H1 (cell line): Measurements from ENCODE around the gene RBM19. TPM values are rescaled to one million over a fixed set of nuclear protein-coding genes. Genes with fewer than 3 reads are reported as not detected.
A peak's percentile ranks its signal among the peaks of the same experiment; 100 is the strongest.

Experiments
- CTCF ChIA-PET: fragments of 300-600 bp; sonication (Branson Sonifier 250); formaldehyde crosslinking; loops from one replicate; lab custom pipeline; 2021; ENCODE audit not compliant: partially characterized antibody; lab: Charles Lee
- POLR2A ChIA-PET: fragments of 300-600 bp; sonication (Branson Sonifier 250); formaldehyde crosslinking; loops from one replicate; lab custom pipeline; 2021; ENCODE audit warnings: inconsistent platforms; ENCODE audit not compliant: partially characterized antibody; lab: Charles Lee
- DNase-seq, 2 experiments: peaks; one replicate each; pipeline versions ENCODE4 v3.0.0 to v3.0.0-alpha.2; 2010 to 2022; ENCODE audit warnings: low spot score in 2 of 2, low read depth in 1 of 2, mixed read lengths in 1 of 2
- FAIRE-seq: peaks from 2 replicates; lab custom pipeline; 2011; peaks lifted over from hg19 to GRCh38; lab: Jason Lieb, UNC
- H2AFZ ChIP-seq: 2 replicates; pipeline ENCODE4 v1.8.1; 2012; ENCODE audit warnings: low read length, inconsistent platforms
- H2AK5ac ChIP-seq: 2 replicates; pipeline ENCODE4 v1.6.1; 2013; ENCODE audit warnings: low read depth, low read length
- H2BK120ac ChIP-seq: replicated peaks from 2 replicates; pipeline ENCODE3; 2013; ENCODE audit warnings: low read depth, low read length, inconsistent platforms
- H2BK12ac ChIP-seq: 2 replicates; pipeline ENCODE4 v1.6.1; 2013; ENCODE audit warnings: low read depth, low read length
- H2BK15ac ChIP-seq: 2 replicates; pipeline ENCODE4 v1.6.1; 2013; ENCODE audit warnings: low read length
- H2BK20ac ChIP-seq: 2 replicates; pipeline ENCODE4 v1.6.1; 2013; ENCODE audit warnings: low read length
- H2BK5ac ChIP-seq: 2 replicates; pipeline ENCODE4 v1.6.1; 2013; ENCODE audit warnings: low read depth, low read length
- H3K14ac ChIP-seq: 2 replicates; pipeline ENCODE4 v1.6.1; 2013; ENCODE audit warnings: inconsistent platforms; ENCODE audit not compliant: insufficient read length
- H3K18ac ChIP-seq: 2 replicates; pipeline ENCODE4 v1.6.1; 2013; ENCODE audit warnings: low read length; ENCODE audit errors: extremely low read depth
- H3K23ac ChIP-seq: 2 replicates; pipeline ENCODE4 v1.6.1; 2013; ENCODE audit warnings: inconsistent platforms; ENCODE audit not compliant: insufficient read length
- H3K23me2 ChIP-seq: 2 replicates; pipeline ENCODE4 v1.6.1; 2013; ENCODE audit warnings: low read depth, low read length
- H3K27ac ChIP-seq: 2 replicates; pipeline ENCODE4 v1.6.1; 2011; ENCODE audit warnings: low read depth, low read length, inconsistent platforms
- H3K27me3 ChIP-seq, 4 experiments: replicated peaks in 1 of 4; 1 replicate in 1 of 4; 2 replicates in 3 of 4; pipeline versions ENCODE4 v1.6.1 to v1.8.1; 2011 to 2013; ENCODE audit warnings: low read length in 3 of 4, mild to moderate bottlenecking in 3 of 4, inconsistent platforms in 2 of 4, mixed read lengths in 2 of 4, moderate library complexity in 1 of 4; ENCODE audit not compliant: control insufficient read depth in 3 of 4, insufficient read depth in 3 of 4; ENCODE audit errors: extremely low read depth in 1 of 4
- H3K36me3 ChIP-seq, 4 experiments: 2 replicates each; pipeline versions ENCODE4 v1.6.1 to v1.8.1; 2011 to 2013; ENCODE audit warnings: mild to moderate bottlenecking in 4 of 4, low read length in 3 of 4, moderate library complexity in 2 of 4, control low read depth in 1 of 4, inconsistent platforms in 1 of 4; ENCODE audit not compliant: insufficient read depth in 4 of 4, control insufficient read depth in 2 of 4
- H3K4ac ChIP-seq: replicated peaks from 2 replicates; pipeline ENCODE3; 2013; ENCODE audit warnings: low read length, low read depth, mixed read lengths, inconsistent platforms; ENCODE audit not compliant: insufficient read length
- H3K4me1 ChIP-seq, 4 experiments: replicated peaks in 1 of 4; 1 replicate in 1 of 4; 2 replicates in 3 of 4; pipeline versions ENCODE4 v1.6.1 to v1.8.1; 2011 to 2013; ENCODE audit warnings: low read length in 3 of 4, inconsistent platforms in 2 of 4, mixed read lengths in 1 of 4; ENCODE audit not compliant: insufficient read depth in 4 of 4, control insufficient read depth in 3 of 4
- H3K4me2 ChIP-seq, 2 experiments: 2 replicates each; pipeline versions ENCODE4 v1.6.1 to v1.8.1; 2011 to 2013; ENCODE audit warnings: low read depth in 2 of 2, low read length in 2 of 2, control low read depth in 1 of 2, inconsistent platforms in 1 of 2, mild to moderate bottlenecking in 1 of 2; ENCODE audit not compliant: insufficient read depth in 1 of 2
- H3K4me3 ChIP-seq, 4 experiments: fragments of 200-600, 300-600 bp in 1 of 4; sonication (generic), shearing (Covaris generic), sonication (Bioruptor Twin) in 1 of 4; 2 replicates each; pipeline versions ENCODE4 v1.5.1 to v1.8.1; 2011 to 2016; ENCODE audit warnings: low read length in 4 of 4, low read depth in 3 of 4, control low read depth in 2 of 4, inconsistent platforms in 2 of 4, mild to moderate bottlenecking in 2 of 4, mixed read lengths in 1 of 4, moderate library complexity in 1 of 4; ENCODE audit not compliant: insufficient read depth in 2 of 4; ENCODE audit errors: extremely low read depth in 1 of 4
- H3K56ac ChIP-seq: replicated peaks from 2 replicates; pipeline ENCODE3; 2013; ENCODE audit warnings: low read depth, mild to moderate bottlenecking, mixed read lengths, low read length, inconsistent platforms; ENCODE audit not compliant: insufficient read length
- H3K79me1 ChIP-seq: 2 replicates; pipeline ENCODE4 v1.6.1; 2013; ENCODE audit warnings: low read depth, low read length, control low read depth
- H3K79me2 ChIP-seq, 2 experiments: 2 replicates each; pipeline versions ENCODE4 v1.6.1 to v1.8.1; 2012 to 2013; ENCODE audit warnings: low read length in 2 of 2, mild to moderate bottlenecking in 2 of 2, inconsistent platforms in 1 of 2; ENCODE audit not compliant: insufficient read depth in 2 of 2, control insufficient read depth in 1 of 2
- H3K9ac ChIP-seq, 4 experiments: replicated peaks in 1 of 4; 1 replicate in 1 of 4; 2 replicates in 3 of 4; pipeline versions ENCODE4 v1.6.1 to v1.8.1; 2011 to 2013; ENCODE audit warnings: low read depth in 3 of 4, low read length in 3 of 4, control low read depth in 2 of 4, mild to moderate bottlenecking in 2 of 4, moderate library complexity in 2 of 4, inconsistent platforms in 1 of 4; ENCODE audit errors: extremely low read depth in 1 of 4
- H3K9me3 ChIP-seq, 2 experiments: 2 replicates each; pipeline versions ENCODE4 v1.6.1 to v1.8.1; 2012 to 2013; ENCODE audit warnings: mild to moderate bottlenecking in 2 of 2, moderate library complexity in 2 of 2, control low read depth in 1 of 2, inconsistent platforms in 1 of 2, low read depth in 1 of 2, low read length in 1 of 2, mixed read lengths in 1 of 2; ENCODE audit not compliant: insufficient read depth in 2 of 2
- H4K20me1 ChIP-seq, 2 experiments: replicated peaks in 1 of 2; 2 replicates each; pipeline versions ENCODE3 to v1.8.1; 2011 to 2013; ENCODE audit warnings: inconsistent platforms in 2 of 2, low read length in 2 of 2, mild to moderate bottlenecking in 1 of 2; ENCODE audit not compliant: insufficient read depth in 2 of 2, control insufficient read depth in 1 of 2
- H4K5ac ChIP-seq: 2 replicates; pipeline ENCODE4 v1.6.1; 2013; ENCODE audit warnings: low read length, low read depth, mixed read lengths, inconsistent platforms; ENCODE audit not compliant: insufficient read length
- H4K8ac ChIP-seq: 2 replicates; pipeline ENCODE4 v1.8.0; 2013; ENCODE audit warnings: mild to moderate bottlenecking, moderate library complexity, low read length, inconsistent platforms; ENCODE audit not compliant: insufficient read depth; ENCODE audit errors: extremely low read depth
- H4K91ac ChIP-seq: replicated peaks from 2 replicates; pipeline ENCODE3; 2013; ENCODE audit warnings: low read length, mixed read lengths, inconsistent platforms; ENCODE audit not compliant: insufficient read length
- CTCF ChIP-seq, 3 experiments: IDR thresholded peaks; 1 replicate in 2 of 3; 2 replicates in 1 of 3; pipeline versions ENCODE4 v1.5.1 to v1.6.1; 2011; ENCODE audit warnings: low read length in 3 of 3, mild to moderate bottlenecking in 3 of 3, inconsistent platforms in 2 of 3, low read depth in 1 of 3, moderate library complexity in 1 of 3; ENCODE audit not compliant: insufficient read depth in 1 of 3; ENCODE audit errors: control extremely low read depth in 1 of 3
- EGR1 ChIP-seq: IDR thresholded peaks from 2 replicates; pipeline ENCODE4 v1.6.1; 2011; ENCODE audit warnings: low read depth, low read length, borderline replicate concordance
- JUN ChIP-seq: IDR thresholded peaks from 2 replicates; pipeline ENCODE4 v1.6.1; 2011; ENCODE audit warnings: low read depth, mild to moderate bottlenecking, improper control_type of control experiment, low read length
- RAD21 ChIP-seq, 2 experiments: IDR thresholded peaks in 1 of 2; conservative IDR thresholded peaks in 1 of 2; 2 replicates each; pipeline ENCODE4 v1.6.1; 2011; ENCODE audit warnings: low read depth in 2 of 2, low read length in 2 of 2, improper control_type of control experiment in 1 of 2, inconsistent platforms in 1 of 2, mild to moderate bottlenecking in 1 of 2, moderate library complexity in 1 of 2
- WGBS, 2 experiments: shearing (Covaris generic) in 1 of 2; methylation state at CpG; one replicate each; pipeline versions ENCODE4 v1.1.6 to v1.1.7; 2013 to 2015; ENCODE audit warnings: low lambda C conversion rate in 2 of 2, mixed read lengths in 2 of 2, inconsistent platforms in 1 of 2, low coverage in 1 of 2, missing lambda C conversion rate in 1 of 2; ENCODE audit not compliant: insufficient replicate concordance in 2 of 2, insufficient coverage in 1 of 2, insufficient read length in 1 of 2; ENCODE audit errors: extremely low coverage in 1 of 2, missing lambda C conversion rate in 1 of 2; 5-methylcytosine and 5-hydroxymethylcytosine counted together
- polyA plus RNA-seq, 7 experiments: library from polyadenylated mRNA; depleted of rRNA in 3 of 7; stranded (reverse) in 5 of 7; unstranded in 2 of 7; fragments of >200 nt in 5 of 7; fragments of 200-250 nt in 2 of 7; gene quantifications; 1 replicate in 5 of 7; 2 replicates in 1 of 7; 4 replicates in 1 of 7; pipeline versions ENCODE4 v1.2.1 to v1.2.3, GENCODE V29; 2011 to 2013; ENCODE audit warnings: missing spikeins in 2 of 7, mixed read lengths in 2 of 7
- total RNA-seq: library from RNA; stranded (reverse); fragmentation: NEBNext Ultra II Directional; extraction: Animal tissue kit (Norgen Biotek cat#: 25700); gene quantifications from 2 replicates; pipeline ENCODE4 v1.2.1, GENCODE V29; 2021

The RBM19 gene
- total and polyA plus RNA-seq, 2 of the 8 experiments (the other 6 are each of a cell fraction or from before 2014, with no cell fraction given) = 23.4 to 61.9 TPM

- H2BK120ac ChIP-seq = no peak overlapping the region
- no peak overlapping the region for H2BK5ac ChIP-seq
- no peak overlapping the region for H3K4me3 ChIP-seq
- ChIA-PET POLR2A (no interaction called here), CTCF (interaction anchor here (0.7 to 2.0 kb wide), 10 partner anchors 11 to 361 kb away, joined by 3 to 7 read pairs (median 4); no protein-coding TSS in a partner anchor)
- no peak overlapping the region for H3K14ac ChIP-seq
- FAIRE-seq (no peak), DNase-seq (no peak)
- no peaks in the 10 kb centered on the region for H3K79me1 ChIP-seq
- no peak overlapping the region for H2AK5ac ChIP-seq
- no peak overlapping the region for H3K23ac ChIP-seq
- H3K27me3 ChIP-seq = no peaks in the 10 kb centered on the region
- no peaks in the 10 kb centered on the region for H3K36me3 ChIP-seq
- 72% methylated on average over 2 of the region's 2 CpGs; no CpG with 5 or more reads in 1 of the 2 experiments for WGBS, 2 experiments
- H3K9ac ChIP-seq = no peak overlapping the region
- H3K4ac ChIP-seq = no peak overlapping the region
- H3K79me2 ChIP-seq = no peaks in the 10 kb centered on the region
- no peak overlapping the region for H2BK12ac ChIP-seq
- no peak overlapping the region for H3K56ac ChIP-seq
- H2AFZ ChIP-seq = no peak overlapping the region
- H4K8ac ChIP-seq = no peak overlapping the region
- TF ChIP-seq CTCF (IDR thresholded peaks at IDR 0.05; ENCODE audit: control extremely low read depth in 1 of 3, insufficient read depth in 1 of 3, low read depth in 1 of 3, low read length in 3 of 3) (peak; percentile 44 to 53 (median 46); a peak in 3 of 4 replicates), JUN (no peak), EGR1 (no peak), RAD21 (IDR thresholded peaks at IDR 0.05 in 1 of 2, conservative IDR thresholded peaks at IDR 0.05 in 1 of 2; ENCODE audit: low read depth in 2 of 2, low read length in 2 of 2) (peak; percentile 52 to 62)
- H3K27ac ChIP-seq = no peak overlapping the region
- no peaks in the 10 kb centered on the region for H3K4me1 ChIP-seq
- no peak overlapping the region for H2BK15ac ChIP-seq
- H3K9me3 ChIP-seq = peaks cover 0 to 7% of the 10 kb centered on the region in 2 experiments; a peak in 1 of 4 replicates
- H3K4me2 ChIP-seq = no peak overlapping the region
- no peak overlapping the region for H4K91ac ChIP-seq
- H3K23me2 ChIP-seq = no peaks in the 10 kb centered on the region
- H4K5ac ChIP-seq = no peak overlapping the region
- H4K20me1 ChIP-seq = no peaks in the 10 kb centered on the region
- H2BK20ac ChIP-seq = no peak overlapping the region
- no peak overlapping the region for H3K18ac ChIP-seq
Measured at GRCh38 chr12:113786107-113786506, 180.0 kb downstream of the RBM19 start.
